ENCODE data around the gene STAU1.
"Not testable (repeated sequence)": the region's sequence is repeated elsewhere in the genome, so short reads cannot be mapped to it uniquely, and the experiment has no call there.

STAU1 gene

DNA sequence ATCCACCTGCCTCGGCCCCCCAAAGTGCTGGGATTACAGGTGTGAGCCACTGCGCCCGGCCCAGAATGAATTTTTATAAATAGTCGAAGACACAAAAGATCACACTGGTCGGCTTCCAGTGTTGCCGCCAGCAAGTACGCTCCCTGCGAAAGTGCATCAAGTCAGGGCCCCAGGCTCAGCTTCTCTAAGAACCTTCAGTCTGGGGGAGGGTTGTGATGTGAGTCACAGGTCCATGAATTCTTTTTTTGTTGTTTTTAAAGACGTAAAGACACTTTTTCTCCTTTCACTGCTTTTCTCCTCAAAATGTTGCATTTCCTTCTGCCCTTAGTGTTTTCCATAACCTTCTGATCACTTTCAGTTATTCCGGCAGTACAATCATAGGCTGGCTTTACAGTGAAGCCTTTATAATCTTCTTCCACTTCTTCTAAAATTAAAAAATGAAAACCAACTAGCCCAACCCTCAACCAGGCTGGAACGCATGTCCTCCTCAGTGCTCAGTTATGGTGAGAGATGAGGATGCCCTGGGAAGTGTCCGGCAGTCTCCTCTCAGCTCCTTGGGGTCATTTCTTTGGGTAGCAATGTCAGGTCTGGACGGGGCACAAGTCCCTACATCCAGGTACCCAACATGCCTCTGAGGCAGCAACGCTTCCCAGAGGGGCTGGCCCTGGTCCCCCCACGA, 75.4 kb downstream of the STAU1 start:
- DNase-seq = no peak

DNA sequence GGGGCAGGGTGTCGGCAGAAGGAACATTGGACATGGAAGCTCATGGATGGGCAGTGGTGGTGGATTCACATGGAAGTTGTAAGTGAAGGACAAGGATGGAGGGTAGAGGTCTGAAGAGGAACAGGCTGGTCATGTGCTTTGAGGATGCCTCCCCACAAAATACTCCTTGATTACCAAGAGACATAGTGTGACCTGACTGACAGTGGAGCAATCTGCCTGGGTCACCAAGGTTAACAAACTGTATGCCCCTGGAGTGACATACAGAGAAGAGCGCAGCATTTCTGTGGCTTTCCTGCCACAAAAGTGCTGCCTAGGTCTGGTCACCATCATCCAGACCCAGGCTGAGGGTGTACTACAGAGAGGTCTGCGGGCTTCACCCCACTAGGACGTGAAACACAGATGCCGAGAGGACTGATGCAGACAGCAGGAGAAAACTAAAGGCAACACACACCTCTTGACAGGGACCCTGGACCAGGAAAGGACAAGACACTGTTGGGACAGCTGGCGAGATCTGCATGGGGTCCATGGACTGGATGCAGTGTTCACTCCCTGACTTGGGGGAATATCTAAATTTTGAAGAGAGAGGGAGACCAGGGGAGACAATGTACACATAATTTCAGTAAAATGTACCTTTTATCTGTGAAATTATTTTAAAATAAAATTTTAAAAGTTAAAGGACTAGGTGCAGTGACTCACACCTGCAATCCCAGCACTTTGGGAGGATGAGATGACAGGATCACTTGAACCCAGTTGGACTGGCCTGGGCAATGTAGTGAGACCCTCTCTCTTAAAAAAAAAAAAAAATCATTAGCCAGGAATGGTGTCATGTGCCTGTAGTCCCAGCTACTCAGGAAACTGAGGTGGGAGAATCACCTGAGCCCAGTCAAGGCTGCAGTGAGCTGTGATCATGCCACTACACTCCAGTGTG, 77.1 kb downstream of the STAU1 start:
- no peak for DNase-seq

DNA sequence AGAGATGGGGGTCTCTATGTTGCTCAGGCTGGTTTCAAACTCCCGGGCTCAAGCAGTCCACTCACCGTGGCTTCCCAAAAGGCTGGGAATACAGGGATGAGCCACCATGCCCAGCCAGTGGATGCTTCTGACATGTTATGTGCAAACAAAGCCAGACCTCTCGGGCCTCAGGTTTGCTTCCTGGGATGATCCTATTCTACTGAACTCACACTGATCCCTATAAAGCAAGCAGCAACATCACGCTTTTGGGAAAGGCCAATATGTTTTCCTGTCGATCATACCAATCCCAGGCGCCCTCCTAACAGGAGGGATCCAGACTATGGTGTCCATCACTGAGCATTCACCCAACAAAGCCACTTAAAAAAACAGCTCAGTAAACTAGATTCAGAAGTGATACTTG, 81.8 kb downstream of the STAU1 start:
- DNase-seq = no peak

DNA sequence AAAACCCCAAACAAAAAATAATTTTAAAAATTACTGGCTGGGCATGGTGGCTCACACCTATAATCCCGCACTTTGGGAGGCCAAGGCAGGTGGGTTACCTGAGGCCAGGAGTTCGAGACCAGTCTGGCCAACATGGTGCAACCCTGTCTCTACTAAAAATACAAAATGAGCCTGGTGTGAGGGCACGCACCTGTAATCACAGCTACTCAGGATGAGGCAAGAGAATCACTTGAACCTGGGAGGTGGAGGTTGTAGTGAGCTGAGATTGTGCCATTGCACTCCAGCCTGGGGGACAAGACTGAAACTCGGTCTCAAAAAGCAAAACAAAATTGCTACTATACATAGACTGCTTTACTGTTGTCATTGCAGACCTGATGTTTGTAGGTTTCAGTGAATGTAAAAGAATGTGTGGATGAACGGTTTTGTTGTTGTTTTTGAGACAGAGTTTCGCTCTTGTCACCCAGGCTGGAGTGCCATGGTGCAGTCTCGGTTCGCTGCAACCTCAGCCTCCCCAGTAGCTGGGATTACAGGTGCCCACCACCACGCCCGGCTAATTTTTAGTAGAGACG, 83.1 kb downstream of the STAU1 start:
- not testable (repeated sequence) for DNase-seq

DNA sequence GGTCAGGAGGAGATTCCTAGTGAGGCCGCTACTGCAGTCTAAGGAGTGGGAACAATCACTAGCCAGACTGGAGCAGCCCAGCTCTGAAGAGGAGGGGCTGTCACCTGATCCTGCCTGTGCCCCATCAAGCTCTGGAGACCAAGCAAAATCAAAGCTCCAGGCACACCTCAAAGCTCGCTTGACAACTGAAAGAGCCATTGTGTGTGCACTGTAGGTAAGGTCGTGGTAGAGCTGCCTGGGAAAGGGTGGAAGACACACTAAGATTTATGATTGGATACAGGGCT, 83.8 kb downstream of the STAU1 start:
- DNase-seq = no peak

DNA sequence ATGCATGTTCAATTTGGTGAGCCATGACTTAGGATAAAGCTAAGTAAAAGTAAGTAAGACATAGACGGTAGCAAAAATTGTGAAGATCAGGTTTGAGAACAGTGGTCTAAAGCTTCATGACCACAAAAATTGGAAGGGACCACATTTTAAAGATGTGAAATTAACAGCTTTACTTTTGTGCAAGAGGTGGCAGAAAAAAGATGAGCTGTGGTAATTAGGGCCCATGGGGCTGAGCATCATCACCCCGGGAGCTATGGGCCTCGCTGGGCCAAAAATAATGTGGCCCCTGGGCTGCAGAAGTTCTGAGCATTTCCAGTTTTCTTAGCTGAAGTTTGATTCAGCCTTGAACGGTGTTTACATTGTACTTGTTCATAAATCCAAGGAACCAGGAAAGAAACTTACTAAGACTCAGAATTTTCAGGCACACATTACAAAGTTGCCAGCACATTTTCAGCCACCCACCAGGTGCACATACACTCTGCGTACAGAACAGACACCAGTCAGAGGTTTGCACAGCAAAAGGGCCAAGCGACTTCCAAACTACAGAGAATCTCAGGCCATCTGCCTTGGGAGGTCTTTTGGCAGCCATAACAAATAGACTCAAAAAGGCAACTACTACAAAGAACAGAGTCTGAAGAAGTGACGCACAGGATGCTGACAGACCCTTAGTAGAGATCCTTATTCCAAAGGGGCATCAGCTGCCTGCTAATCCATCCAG, 84.3 kb downstream of the STAU1 start:
- no peak for DNase-seq

DNA sequence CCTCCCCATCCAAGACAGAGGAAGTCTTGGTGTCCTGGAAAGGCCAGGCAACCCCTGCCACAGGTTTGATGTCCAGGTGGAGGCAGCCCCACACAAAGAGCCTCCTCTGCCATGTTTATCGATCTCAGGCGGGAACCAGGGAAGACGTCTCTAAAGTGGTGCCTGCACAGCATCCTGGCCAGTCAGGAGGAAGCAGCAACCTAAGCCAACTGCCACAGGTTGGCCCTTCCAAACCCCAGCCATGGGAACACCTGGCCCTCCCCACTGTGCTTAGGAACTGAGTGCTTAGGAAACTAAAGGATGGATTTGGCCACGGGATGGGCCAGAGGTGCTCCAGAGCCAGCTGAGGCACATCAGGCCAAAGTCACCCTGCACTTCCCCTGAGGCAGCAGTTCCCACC, 85.1 kb downstream of the STAU1 start:
- DNase-seq = no peak

DNA sequence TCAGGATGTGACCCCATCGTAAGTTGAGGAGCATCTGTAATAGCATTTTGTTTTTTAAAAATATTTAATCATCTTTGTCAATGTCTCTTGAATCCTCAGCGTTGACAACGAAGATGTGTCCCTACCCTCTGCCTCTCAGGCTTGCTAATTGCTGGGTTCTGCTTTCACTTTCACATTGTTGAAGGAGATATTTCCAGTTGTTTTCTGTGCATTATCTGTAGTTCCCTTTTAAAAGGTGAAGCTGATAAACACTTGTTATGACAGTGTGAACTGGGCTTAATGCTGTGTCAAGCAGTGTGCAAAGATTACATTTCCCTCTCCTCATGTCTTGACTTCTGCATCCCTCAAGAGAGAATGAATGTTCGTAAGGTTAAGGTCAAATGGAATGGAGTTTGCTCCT, 87.2 kb downstream of the STAU1 start:
- DNase-seq = no peak

DNA sequence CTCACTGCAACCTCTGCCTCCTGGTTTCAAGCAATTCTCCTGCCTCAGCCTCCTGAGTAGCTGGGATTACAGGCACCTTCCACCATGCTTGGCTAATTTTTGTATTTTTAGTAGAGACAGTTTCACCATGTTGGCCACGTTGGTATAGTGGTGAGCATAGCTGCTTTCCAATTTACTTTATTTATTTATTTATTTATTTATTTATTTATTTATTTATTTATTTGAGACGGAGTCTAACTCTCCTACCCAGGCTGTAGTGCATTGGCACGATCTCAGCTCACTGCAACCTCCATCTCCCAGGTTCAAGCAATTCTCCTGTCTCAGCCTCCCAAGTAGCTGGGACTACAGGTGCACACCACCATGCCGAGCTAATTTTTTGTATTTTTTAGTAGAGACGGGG, 87.8 kb downstream of the STAU1 start:
- DNase-seq = not testable (repeated sequence)

DNA sequence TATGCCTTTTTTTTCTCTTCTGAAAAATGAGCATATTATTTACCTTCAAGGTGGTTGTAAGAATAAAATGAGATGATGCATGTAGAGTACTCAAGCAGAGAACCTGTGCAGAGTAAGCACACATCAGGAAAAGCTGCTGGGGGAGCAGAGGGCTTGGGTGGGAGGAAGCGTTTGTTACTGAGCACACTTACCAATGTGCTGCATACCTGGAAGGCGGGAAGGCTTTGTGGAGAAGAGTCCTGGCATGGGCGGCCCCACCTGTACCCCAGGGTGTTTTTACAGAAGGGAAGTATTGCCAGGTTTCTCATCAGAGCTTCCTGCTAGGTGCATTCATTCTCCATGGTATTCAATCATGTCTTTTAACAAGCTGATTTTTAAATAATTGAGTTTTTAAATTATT, 89.1 kb downstream of the STAU1 start:
- no peak for DNase-seq

DNA sequence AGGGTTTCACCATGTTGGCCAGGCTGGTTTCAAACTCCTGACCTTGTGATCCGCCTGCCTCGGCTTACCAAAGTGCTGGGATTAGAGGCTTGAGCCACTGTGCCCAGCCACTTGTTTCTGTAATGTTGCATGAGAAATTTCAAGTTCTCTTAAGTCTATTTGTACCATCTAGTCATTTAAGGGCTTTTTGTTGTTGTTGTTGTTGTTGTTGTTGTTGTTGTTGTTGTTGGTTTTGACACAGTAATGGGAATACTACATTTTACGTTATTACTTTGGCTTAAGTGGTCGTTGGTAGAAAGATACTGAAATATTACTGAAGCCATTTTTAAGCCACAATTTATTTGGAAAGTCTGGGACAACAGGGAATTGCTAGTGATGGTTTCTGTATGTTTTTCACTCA, 90.0 kb downstream of the STAU1 start:
- no peak for DNase-seq

DNA sequence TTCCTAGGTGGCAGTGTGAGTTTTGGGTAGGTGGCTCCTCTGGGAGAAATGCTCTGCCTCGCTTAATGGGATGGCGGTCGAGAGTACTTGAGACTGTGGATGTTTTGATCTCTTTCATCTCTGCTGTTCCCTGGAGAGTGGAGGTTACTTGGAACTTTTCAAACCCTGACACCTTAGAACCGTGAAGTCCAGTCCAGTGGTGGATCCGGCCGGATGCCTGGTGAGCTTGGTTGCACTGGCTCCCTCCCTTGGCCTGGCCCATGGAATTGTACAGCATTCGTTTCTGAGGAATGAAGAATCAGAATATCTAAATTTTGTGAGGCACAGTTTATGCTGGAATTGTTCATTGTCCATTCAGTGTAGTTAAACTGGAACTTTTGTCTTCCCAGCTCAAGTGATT, 91.0 kb downstream of the STAU1 start:
- no peak for DNase-seq

DNA sequence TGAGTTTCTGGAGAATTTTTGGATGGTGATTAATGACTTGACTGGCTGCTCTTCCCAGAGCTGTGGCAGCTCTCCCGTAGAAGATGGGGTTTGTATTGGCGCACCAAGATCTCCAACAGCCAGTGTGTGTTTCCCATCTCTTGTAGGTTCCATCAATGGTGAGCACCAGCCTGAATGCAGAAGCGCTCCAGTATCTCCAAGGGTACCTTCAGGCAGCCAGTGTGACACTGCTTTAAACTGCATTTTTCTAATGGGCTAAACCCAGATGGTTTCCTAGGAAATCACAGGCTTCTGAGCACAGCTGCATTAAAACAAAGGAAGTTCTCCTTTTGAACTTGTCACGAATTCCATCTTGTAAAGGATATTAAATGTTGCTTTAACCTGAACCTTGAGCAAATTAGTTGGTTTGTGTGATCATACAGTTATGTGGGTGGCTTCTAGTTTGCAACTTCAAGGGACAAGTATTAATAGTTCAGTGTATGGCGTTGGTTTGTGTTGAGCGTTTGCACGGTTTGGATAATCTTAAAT, 91.9 kb downstream of the STAU1 start:
- DNase-seq = no peak

DNA sequence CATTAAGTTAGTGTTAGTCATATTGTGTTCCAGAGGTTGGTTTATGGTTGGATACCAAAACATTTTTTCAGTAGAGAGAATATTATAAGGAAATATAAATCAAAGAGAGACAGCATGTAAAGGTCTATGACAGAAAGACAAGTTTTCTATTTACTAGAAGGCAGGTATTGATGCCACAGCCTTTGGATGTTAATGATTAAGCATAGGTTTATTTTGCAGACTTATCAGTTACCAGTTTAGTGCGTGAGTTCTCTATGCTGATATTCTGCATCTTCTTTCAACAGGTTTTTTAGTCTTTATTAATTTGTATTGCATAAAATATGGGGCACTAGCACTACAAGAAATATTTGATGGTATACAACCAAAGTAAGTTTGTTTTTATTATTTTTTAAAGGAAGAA, 96.4 kb downstream of the STAU1 start:
- no peak for DNase-seq

DNA sequence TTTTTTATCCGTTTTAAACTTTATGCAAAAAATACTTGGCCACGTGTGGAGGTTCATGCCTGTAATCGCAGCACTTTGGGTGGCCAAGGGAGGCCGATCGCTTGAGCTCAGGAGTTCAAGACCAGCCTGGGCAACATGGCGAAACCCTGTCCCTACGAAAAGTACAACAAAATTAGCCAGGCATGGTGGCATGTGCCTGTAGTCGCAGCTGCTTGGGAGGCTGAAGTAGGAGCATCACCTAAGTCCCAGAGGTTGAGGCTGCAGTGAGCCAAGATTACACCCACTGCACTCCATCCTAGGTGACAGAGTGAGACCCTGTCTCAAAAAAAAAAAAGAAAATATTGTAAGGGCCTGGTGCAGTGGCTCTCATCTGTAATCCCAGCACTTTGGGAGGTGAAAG, 97.0 kb downstream of the STAU1 start:
- no peak for DNase-seq

DNA sequence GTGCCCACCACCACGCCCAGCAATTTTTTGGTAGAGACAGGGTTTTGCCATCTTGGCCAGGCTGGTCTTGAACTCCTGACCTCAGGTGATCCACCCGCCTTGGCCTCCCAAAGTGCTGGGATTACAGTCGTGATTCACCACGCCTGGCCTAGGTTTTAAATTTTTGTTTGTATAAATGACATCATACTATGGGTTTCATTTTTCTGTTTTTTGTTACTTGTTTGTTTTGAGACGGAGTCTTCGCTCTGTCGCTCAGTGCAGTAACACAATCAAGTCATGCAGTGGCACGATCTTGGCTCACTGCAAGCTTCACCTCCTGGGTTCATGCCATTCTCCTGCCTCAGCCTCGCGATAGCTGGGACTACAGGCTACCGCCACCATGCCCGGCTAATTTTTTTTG, 105.8 kb downstream of the STAU1 start:
- DNase-seq = not testable (repeated sequence)

DNA sequence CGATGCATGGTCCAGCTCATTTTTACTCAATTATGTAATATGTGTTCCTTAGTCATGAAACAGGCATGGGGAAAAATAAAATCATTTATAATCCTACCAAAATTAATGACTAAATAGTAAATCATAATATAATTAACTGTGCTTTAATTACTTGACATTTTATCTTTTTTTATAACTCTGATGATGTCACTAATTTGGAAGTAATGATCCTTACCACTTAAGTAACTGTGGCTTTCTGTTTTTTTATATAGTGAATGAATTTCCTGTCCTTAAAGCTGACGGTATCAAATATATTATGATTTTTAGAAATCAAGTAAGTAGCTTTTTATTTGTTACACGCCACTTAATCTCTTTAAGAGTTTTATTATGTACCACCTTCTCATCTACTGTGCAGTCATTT, 109.8 kb downstream of the STAU1 start:
- DNase-seq = no peak

DNA sequence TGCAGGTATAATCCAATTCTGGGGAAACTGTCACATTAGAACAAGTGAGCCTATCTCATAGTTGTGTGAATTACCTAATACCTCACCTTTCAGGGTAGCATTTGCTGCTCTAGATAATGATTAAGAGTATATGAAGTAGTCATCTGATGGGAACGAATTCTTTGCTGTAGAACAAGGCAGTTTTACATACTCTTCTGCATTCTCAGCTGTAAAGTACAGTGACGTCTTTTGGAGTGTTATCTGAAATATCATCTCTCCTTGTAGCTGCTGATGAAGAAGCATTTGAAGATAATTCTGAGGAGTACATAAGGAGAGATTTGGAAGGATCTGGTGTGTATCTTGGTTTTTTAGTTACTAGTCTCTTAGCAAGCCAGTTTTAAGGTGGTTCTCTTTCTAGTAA, 113.6 kb downstream of the STAU1 start:
- no peak for DNase-seq

Measured in GDM1 (cell line).